Measurements from ENCODE around the gene OPALIN.

Gene OPALIN

GRCh38 chr10:96358851-96359540 is at the start of gene OPALIN:
Gene OPALIN (minus strand): TSS chr10:96359002. CDS start chr10:96358896, 106 bp downstream.
- no peak for DNase-seq

- DNase-seq = no peak
Observed at GRCh38 chr10:96408201-96408600, 49.4 kb upstream of the OPALIN start.

- DNase-seq = no peak
Observed at GRCh38 chr10:96407560-96408069, 48.8 kb upstream of the OPALIN start.

GRCh38 chr10:96406091-96406490 is 47.3 kb upstream of the OPALIN start:
- no peak for DNase-seq

GRCh38 chr10:96402417-96403305 is 43.9 kb upstream of the OPALIN start:
- no peak for DNase-seq

GRCh38 chr10:96401036-96401435 is 42.2 kb upstream of the OPALIN start:
- DNase-seq = no peak

GRCh38 chr10:96400465-96400864 is 41.7 kb upstream of the OPALIN start:
- DNase-seq = no peak

GRCh38 chr10:96397902-96398301 is 39.1 kb upstream of the OPALIN start:
- no peak for DNase-seq

- peak; percentile 11 for DNase-seq
Observed at GRCh38 chr10:96395931-96396877, 37.4 kb upstream of the OPALIN start.

GRCh38 chr10:96390460-96390864 is 31.7 kb upstream of the OPALIN start:
- DNase-seq = no peak

GRCh38 chr10:96389785-96390184 is 31.0 kb upstream of the OPALIN start:
- DNase-seq = no peak

- DNase-seq = no peak
Observed at GRCh38 chr10:96387601-96388000, 28.8 kb upstream of the OPALIN start.

GRCh38 chr10:96387161-96387560 is 28.4 kb upstream of the OPALIN start:
- DNase-seq = no peak

GRCh38 chr10:96384506-96384905 is 25.7 kb upstream of the OPALIN start:
- DNase-seq = no peak

GRCh38 chr10:96380821-96381220 is 22.0 kb upstream of the OPALIN start:
- DNase-seq = no peak

- no peak for DNase-seq
Observed at GRCh38 chr10:96379758-96380157, 21.0 kb upstream of the OPALIN start.

- DNase-seq = no peak
Observed at GRCh38 chr10:96378741-96379140, 19.9 kb upstream of the OPALIN start.

GRCh38 chr10:96377816-96378294 is 19.1 kb upstream of the OPALIN start:
- DNase-seq = no peak

- DNase-seq = no peak
Observed at GRCh38 chr10:96376483-96376882, 17.7 kb upstream of the OPALIN start.

- peak; percentile 82 for DNase-seq
Observed at GRCh38 chr10:96374985-96375830, 16.4 kb upstream of the OPALIN start.

GRCh38 chr10:96374639-96374984 is 15.8 kb upstream of the OPALIN start:
- DNase-seq = no peak

- no peak for DNase-seq
Observed at GRCh38 chr10:96374004-96374403, 15.2 kb upstream of the OPALIN start.

Data from DMS153 (cell line).